ELF-1 (cell line): ENCODE measurements around the gene ADM2.

Experiments
- DNase-seq: peaks from one replicate; pipeline ENCODE4 v3.0.0-alpha.2; 2016; ENCODE audit warnings: low read depth, low spot score

ADM2 gene

DNA sequence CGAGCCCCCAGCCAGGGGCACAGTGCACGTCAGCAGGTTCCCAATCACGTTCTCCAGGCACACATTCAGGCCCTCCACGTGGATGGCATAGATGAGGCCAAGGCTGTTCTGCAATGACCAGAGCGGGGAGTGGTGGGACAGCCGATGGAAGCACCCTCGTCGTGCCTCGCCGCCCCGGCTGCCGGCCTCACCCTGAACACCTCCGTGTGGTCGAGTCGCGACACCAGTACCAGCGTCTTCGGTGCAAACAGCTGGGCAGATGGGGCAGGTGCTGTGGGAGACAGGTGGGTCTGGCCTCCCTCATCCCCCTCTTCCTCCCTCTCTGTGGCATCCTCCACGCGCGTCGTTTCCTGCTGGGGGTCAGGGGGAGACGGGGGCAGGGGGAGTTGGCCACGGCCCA, 14.0 kb upstream of the ADM2 start:
- no peak for DNase-seq

DNA sequence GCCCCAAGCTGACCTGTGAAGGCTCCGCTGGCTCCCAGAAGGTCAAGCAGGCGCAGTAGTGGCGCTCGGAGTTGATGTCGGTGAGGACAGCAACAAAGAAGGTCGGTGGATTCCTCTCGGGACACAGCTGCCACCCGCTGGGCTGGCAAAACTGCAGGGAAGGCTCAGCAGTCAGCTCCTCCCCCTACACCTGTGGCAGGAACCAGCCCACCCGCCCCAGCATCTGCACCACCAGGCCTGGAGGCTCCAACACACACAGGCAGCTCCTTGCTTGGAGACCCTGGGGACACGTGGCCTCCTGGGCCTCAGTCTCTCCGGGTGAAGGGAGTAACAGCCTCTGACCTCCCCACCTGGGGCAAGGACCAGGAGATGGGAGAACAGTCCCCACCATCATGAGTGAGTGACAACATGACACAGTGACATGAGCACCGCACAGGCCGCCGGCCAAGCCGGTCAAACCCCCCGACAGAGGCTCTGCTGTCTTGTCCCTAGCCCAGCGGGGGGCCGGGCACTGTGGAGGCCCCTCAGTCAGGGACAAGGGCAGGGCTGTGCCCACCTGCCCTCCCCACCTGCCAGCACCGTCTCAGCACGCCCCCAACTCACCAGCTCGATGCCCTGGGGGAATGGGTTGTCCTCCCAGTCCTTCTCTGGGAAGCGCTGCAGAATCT, 13.4 kb upstream of the ADM2 start:
- no peak for DNase-seq

DNA sequence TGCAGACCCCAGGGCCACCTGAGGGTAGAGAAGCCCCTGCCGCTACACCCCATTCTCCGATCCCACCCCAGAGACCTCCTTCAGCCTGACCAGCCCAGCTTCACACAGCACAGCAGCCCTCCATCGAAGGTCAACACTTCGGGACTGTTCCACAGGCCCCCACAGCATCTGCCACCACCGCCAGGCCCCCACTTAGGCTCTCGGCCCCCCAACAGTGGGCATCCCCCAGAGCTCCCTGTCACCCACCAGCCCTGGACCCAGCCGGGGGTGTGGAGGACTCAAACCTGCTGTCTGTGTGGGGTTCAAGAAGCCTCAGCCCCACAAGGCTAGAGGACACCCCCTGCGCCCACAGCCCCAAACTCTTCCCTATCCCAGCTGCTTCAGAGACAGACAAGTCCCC, 12.7 kb upstream of the ADM2 start:
- DNase-seq = no peak

DNA sequence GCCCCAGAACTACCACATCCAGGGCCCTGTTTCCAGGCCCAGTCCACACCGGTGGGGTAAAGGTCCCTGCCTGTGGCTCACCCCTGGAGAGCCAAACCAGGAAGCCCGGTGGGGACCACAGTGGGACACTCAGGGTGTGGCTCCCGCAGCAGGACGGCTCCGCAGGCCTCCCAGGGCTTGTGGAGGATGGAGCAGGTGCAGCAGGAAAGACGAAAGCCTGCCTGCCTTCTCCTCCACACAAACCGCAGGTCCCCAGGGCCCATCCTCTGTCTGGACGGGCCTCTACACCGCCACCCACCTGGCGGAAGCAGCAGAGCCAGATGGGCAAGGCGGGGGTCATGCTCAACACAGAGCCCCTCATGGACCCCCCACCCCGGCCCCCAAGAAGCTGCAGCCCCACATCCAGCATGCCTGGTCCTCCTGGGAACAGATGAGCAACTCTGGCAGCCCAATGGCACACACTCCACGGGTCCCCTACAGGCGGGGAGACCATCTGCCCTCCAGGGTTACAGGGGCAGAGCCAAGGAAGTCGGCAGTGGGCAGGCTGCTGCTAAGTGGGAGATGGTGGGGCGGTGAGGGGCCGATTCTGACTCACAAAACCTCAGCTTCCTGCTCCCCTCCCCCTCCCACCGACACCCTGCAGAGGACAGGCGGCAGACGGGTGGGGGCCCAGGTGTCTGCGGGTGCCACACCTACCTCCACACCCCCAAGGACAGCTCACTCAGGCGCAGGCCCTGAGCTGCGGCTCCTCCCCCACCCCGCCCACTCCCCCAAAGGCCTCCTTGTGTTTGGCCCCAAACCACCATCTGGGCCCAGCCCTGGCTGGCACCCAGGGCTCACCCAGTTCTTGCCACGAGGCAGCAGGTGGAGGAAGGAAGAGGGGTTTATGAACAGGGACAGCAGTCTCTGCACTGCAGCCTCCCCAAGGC, 11.7 kb upstream of the ADM2 start:
- DNase-seq = no peak

DNA sequence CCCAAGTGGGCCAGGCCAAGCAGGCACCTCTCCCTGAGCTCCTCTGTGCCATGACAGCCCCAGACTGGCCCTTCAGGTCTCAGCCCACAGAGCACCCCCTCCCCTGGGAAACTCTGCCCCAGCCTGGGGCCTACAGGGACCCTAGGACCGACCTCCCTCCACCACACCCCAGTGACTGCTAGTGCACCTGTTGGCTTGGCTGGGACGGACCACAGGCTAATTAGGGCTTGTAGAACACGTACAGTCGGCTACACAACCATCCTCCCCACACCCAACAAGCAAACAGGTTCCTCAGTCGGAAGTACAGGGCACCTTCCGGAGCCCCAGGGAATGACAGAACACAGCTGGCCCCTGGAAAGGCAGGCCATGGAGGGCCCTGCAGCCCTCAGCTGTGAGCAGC, 10.9 kb upstream of the ADM2 start:
- no peak for DNase-seq

DNA sequence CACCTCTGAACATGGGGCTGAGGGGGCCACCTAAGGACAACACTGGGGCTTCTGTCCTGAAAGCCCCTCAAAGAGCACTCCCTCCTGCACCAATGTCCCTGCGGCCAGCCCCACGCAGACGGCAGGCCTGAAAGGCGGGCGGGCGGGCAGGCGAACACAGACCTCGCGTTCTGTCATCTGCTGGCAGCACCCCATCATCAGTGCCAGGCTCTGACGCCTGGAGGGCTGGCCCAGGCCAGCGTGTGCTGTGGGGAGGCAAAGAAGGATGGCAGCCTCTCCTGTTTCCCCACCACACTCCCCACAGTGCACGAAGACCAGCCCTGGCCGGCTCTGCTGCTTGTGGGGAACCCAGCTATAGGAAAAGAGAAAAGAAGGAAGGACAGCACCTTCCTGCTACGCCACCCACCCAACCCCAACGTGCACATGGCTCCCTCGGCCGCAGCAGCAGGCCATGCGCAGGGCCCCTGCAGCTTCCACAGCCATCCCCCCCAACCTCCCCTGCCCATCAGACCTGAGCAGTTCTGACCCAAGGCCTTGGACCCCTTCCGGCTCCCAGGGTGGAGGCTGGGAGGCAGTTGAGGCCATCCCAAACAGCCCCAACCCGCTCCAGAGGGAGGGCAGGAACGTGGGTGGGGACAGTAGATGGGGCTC, 10.0 kb upstream of the ADM2 start:
- no peak for DNase-seq

DNA sequence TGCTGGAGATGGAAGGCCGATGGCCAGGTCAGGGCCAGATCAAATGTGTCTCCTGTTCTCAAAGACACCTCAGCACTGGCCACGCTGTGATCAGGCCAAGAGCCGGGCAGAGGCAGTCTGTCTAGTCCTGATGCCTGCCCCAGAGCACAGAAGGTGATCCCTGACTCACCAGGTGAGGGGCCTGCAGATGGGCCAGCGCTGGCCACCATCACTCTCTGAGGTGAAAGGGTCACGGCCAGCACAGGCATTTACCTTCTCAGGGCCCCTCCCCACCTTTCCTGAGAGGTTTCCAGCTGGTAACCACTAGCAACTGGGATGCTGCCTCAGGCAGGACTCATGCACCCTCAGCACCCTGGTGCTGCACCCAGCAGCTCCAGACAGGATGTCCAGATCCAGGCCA, 9.4 kb upstream of the ADM2 start:
- no peak for DNase-seq

DNA sequence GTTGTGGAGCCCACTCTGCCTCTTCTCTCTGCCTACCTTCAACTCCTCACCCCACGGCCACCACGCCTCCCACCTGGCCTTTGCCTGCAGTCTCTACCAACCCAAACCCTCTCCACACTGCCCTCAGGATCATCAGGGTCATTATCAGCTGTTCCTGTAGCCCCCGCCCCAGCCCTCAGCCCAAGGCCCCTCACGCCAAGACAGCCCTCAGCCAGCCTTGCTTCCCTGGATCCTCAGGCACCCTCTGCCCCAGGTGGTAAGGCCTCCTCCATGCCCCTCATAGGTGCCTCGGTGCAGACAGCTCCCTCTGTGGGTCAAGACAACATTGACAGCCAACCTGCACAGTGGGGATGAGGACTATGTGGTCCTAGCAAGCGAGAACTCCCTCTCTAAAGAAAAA, 8.3 kb upstream of the ADM2 start:
- no peak for DNase-seq

DNA sequence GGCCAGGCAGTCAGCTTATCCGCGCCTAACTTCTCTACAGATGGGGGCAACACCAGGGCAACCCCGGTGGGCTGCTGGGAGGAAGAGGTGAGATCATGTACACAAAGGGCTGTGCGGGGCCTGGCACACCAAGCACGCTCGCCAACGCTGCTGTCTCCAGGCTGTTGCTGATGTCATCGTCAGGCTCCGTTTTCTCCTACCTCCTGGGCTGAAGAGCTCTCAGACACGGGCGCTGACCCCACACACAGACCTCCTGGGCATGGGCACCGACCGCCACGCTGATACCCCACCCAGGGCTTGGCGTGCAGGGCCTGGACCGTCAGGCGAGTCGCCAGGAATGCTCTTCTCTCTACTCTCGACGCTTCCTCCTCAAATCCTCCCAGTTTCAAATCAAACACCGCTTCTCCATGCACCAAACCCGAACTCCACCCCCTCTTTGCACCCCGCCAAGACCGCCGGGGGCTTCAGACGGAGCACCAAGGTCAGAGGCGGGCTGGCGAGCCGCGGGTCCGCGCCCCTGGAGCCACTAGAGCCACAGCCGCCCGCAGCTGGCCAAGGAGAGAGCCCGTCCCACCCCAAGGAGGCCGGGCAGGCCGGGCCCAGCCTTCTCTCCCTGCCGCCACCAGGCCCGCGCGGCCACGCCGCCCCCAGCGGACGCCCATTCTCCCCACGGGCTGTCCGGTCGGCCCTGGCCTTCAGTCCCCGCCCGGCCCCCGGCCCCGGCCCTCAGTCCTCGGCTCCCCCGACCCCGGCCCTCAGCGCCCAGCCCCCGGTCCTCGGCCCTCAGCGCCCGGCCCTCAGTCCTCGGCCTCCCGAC, 7.3 kb upstream of the ADM2 start:
- peak; percentile 47 for DNase-seq

DNA sequence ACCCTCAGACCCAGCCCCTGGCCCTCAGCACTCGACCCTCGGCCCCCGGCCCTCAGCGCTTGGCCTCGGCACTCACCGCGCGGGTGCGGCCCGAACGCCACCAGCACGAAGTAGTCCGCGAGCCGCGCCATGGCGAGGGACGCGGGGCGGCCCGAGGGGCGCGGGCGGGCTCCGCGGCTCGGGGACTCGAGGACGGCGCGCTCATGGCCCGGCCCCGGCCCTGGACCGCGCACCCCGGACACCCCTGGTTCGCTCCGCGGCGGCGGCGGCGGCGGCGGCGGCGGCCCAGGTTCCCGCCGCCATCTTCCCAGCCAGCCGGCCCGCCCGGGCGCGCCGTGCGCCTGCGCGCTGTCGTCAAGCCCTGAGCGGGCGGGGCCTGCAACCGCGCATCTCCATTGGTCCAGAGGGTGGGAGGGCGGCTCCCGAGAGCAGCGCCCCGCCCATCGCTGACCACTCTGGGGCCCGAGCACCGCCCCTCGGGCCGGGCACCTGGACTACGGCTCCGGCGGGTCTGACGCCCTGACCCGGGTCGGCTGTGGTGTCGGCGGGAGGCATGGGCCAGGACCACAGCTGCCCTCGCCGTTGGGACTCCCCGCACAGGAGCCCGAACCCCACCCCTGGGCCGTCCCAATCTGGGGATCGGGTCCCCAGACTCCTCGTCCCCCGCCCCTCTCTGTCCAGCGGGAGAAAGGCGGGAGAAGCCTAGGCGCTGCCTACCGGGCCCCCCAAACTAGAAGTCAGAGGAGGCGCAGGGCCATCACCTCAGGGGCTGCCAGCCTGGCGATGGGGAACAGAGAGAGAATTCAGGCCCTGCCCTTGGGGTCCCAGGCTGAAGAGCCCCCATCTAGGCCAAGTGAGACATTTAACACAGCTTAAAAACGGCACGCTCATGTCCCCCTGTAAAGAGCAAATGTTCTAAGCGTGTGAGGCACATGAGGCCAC, 6.4 kb upstream of the ADM2 start, which contains the start of gene SBF1:
SBF1 (minus strand) TSS at position 326 of the 942 bp plus-strand sequence; CDS start at position 131, 195 bp downstream.
- DNase-seq = peak; percentile 93

DNA sequence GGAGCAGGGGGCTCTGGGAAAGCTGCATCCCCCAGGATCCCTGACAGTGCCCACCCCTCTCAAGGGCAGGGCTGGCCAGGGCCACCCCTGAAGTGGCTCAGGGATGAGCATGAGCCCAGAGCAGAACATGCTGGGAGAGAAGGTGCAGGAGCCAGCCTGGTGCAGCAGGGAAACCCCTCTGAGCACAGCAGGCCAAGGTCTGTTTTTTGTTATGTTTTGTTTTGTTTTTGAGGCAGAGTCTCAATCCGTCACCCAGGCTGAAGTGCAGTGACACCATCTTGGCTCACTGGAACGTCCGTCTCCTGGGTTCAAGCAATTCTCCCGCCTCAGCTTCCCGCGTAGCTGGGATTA, 5.7 kb upstream of the ADM2 start:
- no peak for DNase-seq

DNA sequence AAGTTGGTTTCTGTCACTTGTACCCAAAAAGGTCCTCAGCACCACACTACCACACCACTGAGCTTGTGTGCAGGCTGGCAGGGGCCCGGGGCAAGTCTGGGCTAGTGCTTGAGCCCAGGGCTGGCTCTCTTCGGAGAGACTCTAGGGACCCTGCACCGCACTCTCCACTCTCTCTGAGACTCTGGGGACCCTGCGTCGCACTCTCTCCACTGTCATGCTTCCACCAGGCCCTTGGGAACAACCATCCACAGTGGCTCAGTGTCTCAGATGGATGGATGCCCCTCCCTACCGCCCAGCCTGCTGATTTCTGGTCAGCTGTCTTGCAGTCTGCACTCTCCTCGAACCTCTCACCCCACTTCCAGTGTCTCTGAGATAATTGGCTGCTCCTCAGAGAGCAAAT, 4.5 kb upstream of the ADM2 start:
- no peak for DNase-seq

DNA sequence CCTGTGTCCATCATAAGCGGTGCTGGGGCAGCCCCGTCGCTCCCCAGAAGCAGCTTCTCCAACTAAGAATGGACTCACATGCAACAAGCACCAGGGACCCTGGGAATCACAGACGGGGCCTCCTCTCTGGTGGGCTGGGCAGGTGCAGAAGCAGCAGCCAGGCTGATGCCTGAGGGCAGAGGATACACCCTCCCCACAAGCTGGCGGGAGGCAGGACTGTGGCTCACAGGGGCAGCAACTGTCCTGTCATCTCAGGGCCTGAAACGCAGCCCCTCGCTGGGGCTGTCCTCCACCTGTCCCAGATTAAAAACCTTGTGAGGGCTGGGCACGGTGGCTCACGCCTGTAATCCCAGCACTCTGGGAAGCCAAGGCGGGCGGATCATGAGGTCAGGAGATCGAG, 3.4 kb upstream of the ADM2 start:
- peak; percentile 58 for DNase-seq

DNA sequence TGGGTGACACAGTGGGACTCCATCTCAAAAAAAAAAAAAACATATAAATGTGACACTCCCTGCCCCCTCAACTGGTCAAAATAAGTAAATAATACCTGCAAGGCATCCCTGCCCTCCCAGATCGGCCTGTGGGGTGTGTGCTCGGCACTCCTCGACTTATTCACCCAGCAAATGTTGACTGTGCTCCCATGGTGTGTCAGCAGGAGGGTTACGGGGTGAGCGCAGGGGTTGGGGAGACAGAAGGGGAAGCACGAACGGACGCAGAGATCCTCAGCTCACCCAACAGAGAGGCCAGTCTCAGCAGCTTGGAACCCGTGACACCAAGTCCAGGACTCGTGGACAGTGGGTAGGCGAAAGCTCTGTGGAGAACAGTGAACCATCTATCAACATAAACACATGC, 1.6 kb upstream of the ADM2 start:
- DNase-seq = no peak

DNA sequence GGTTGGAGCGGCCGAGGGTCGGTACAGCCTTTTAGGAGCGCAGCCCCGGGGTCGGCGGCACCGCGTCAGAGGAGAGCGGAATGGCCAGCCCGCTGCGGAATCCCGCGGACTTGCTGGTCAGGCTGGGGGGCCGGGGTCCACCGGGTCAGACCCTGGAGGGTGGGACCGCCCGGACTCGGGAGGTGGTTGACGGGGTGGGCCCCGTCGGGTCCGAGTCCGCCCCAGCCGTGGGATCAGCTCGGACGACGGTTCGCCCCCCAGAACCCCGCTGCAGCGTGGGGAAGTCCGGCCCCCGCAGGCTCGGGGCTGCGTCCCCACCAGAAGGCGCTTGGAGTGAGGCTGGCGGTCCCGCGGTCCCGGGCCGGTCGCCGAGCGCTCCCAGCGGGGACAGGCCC, 301 bp upstream of the ADM2 start:
- DNase-seq = no peak

DNA sequence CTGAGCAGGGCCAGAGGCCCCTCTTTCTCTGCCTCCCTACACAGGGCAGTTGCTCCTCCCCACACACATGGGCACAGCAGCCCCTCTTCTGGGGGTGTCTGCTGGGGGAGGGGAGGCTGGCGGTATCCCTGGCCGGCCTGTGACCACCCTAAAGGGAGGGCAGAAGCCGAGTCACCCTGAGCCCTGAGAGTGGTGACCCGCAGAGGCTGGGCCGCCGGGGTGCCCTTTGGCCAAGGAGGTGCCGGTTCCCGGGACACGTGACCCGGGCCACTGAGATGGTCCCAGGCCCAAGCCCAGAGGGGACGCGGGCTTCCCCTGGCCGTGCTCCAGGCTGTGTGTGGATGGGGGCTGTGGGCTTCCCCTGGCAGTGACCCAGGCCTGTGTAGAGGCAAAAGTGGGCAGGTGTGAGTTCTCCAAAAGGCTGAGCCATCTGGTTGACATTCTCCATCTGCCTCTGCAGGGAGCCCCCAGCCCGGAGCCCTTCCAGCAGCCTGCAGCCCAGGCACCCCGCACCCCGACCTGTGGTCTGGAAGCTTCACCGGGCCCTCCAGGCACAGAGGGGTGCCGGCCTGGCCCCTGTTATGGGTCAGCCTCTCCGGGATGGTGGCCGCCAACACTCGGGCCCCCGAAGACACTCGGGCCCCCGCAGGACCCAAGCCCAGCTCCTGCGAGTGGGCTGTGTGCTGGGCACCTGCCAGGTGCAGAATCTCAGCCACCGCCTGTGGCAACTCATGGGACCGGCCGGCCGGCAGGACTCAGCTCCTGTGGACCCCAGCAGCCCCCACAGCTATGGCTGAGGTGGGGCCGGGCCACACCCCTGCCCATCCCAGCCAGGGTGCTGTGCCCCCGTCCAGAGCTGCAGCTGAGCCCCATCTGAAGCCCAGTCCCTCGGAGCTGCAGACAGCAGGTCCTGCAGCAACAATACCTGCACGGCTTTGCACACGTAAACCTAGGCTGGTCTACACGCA, 1.0 kb downstream of the ADM2 start:
- DNase-seq = no peak

DNA sequence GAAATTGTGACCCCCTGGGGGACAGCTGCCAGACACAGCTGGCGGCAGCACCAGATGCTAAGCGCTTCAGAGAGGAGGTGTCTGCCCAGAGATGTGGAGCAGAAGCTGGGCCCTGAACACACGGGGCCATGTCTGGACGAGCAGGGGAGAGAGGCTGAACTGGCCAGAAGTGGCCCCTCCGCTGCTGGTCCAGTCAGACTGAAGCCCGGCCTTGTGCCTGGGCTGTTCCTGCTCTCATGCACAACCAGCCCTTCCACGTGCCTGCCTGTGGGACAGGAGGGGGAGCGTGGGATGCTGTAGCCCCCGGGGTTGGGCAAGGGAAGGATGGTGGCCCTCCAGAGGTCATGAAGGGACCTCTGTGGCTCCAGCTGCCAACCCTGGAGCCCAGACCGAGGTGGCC, 1.8 kb downstream of the ADM2 start:
- DNase-seq = no peak

DNA sequence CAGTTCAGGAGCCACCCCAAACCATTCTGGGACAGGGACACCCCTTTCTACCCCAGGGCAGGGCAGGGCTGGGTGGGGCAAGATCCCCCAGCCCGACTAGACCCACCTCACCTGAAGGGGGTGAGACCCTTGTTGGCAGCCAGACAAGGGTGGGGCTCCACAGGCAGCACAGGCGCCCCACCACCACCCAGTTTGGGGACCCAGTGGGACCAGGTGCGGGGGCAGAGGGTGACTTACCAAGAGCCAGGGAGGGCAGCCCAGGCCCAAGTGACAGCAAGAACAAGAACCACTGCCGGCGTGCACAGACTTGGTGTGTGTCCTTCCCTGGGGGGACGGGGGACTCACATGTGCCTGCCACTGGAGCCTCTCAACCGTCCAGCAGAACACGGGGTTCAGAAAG, 2.2 kb downstream of the ADM2 start:
- DNase-seq = no peak
